22Rv1 (cell line): ENCODE measurements around the gene SGCD.

Source experiments
- H3K27ac ChIP-seq: fragments of 450-650 bp; 2 replicates; pipeline ENCODE4 v1.5.1; 2017
- ZFX ChIP-seq: fragments of 450-650 bp; IDR thresholded peaks from 2 replicates; pipeline ENCODE4 v1.6.1; 2017; ENCODE audit warnings: antibody characterized with exemption, borderline replicate concordance
- TF ChIP-seq, protein P1 (sequence below): fragments of 450-650 bp; IDR thresholded peaks from 2 replicates; pipeline ENCODE4 v1.5.1; 2017; ENCODE audit warnings: mild to moderate bottlenecking

SGCD gene

DNA sequence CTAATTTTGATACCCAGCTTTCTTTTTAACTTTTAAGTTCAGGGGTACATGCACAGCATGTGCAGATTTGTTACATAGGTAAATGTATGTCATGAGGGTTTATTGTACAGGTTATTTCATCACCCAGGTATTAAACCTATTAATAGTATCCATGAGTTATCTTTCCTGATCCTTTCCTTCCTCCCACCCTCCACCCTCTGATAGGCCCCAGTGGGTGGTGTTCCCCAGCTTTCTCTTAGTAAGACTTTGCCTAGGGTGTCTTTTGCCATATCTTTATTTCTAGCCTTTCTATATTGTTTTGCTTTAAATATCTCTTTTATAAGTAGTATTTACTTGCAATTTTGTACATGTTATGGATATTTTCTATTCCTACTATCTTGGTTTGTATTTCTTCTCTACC lies 243.7 kb downstream of the SGCD start:
- no peak for TF ChIP-seq ZFX
- TF ChIP-seq, protein P1, sequence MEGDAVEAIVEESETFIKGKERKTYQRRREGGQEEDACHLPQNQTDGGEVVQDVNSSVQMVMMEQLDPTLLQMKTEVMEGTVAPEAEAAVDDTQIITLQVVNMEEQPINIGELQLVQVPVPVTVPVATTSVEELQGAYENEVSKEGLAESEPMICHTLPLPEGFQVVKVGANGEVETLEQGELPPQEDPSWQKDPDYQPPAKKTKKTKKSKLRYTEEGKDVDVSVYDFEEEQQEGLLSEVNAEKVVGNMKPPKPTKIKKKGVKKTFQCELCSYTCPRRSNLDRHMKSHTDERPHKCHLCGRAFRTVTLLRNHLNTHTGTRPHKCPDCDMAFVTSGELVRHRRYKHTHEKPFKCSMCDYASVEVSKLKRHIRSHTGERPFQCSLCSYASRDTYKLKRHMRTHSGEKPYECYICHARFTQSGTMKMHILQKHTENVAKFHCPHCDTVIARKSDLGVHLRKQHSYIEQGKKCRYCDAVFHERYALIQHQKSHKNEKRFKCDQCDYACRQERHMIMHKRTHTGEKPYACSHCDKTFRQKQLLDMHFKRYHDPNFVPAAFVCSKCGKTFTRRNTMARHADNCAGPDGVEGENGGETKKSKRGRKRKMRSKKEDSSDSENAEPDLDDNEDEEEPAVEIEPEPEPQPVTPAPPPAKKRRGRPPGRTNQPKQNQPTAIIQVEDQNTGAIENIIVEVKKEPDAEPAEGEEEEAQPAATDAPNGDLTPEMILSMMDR: no peak
- no peak overlapping the region for H3K27ac ChIP-seq

GRCh38 chr5:156581725-156582124 lies 254.8 kb downstream of the SGCD start:
- no peak for TF ChIP-seq ZFX
- TF ChIP-seq, protein P1: no peak
- no peak overlapping the region for H3K27ac ChIP-seq

DNA sequence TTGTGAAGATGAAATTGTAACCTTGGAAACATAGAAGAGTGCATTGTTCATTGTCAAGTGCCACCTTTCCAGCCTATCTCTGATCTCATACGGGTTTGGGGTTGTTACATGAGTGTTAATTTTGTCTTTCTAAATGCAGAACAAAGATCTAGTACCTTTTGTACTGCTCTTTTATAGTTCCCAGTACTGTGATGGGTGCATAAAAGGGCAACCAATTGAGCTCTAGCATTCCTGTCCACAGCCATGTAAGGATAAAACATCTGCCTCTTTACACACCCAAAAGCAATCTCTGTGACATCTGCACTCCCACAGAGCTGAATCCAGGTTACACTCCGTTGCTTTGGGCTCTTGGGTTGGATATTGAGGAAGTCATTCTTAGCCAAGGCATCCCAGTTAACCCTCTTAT lies 255.2 kb downstream of the SGCD start:
- no peak overlapping the region for H3K27ac ChIP-seq
- TF ChIP-seq, protein P1: no peak
- no peak for TF ChIP-seq ZFX

DNA sequence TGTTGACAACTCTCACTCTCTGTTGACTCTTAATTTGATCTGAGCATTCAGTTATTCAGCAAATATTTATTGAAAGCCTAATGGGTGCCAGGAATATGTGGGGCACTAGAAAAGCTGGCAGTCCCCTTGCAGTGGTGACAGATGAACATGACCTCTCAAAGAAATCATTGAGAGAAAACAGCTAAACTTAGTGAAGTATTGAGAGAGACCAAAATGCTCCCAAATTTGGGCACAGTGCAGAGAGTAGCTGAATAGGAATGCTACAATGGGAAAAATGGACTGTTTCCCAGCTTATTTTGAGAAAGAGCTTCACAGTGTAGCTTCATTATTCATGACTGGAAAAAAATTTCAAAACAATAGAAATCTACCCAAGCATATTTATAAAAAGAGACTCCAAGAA lies 257.9 kb downstream of the SGCD start:
- H3K27ac ChIP-seq: no peak overlapping the region
- no peak for TF ChIP-seq ZFX
- TF ChIP-seq, protein P1: no peak

GRCh38 chr5:156585999-156586398 lies 259.0 kb downstream of the SGCD start:
- TF ChIP-seq ZFX: no peak
- TF ChIP-seq, protein P1: no peak
- no peak overlapping the region for H3K27ac ChIP-seq

- no peak overlapping the region for H3K27ac ChIP-seq
- TF ChIP-seq, protein P1: no peak
- TF ChIP-seq ZFX: no peak
These were observed 260.0 kb downstream of the SGCD start for GRCh38 chr5:156587012-156587411.

- no peak overlapping the region for H3K27ac ChIP-seq
- TF ChIP-seq ZFX: no peak
- TF ChIP-seq, protein P1: no peak
These were observed 261.3 kb downstream of the SGCD start for GRCh38 chr5:156588306-156588705.
